Measurements from ENCODE around the gene ARHGAP22.
A peak's percentile ranks its signal among the peaks of the same experiment; 100 is the strongest.

ARHGAP22 gene

DNA sequence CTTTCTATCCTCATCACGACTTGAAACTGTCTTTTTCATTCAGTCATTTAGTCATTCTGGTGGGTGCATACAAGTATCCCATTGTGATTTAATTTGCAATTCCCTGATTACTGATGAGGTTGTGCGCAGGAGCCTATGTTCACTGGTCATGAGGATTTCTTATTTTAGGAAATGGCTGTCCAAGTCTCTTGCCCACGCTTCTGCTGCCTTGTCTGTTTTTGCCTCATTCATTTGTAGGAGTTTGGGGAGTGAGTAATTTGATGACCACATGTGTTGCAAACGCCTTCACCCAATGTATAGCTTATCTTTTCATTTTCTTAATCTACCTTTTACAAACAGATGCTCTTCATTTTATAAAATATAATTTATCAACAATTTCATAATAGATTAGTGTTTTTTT, 127.3 kb downstream of the ARHGAP22 start:
- Histone ChIP-seq H4K91ac (ENCODE audit: low read length) (no peak overlapping the region), H2BK120ac (ENCODE audit: low read depth, low read length) (no peak overlapping the region), H2AK5ac (ENCODE audit: low read length, severe bottlenecking) (no peak overlapping the region), H3K4me1 (ENCODE audit: control insufficient read depth, insufficient read depth, low read depth, low read length) (peaks cover 2% of the 10 kb centered on the region), H2BK15ac (ENCODE audit: low read depth, poor library complexity, severe bottlenecking) (no peak overlapping the region), H3K4me3 (ENCODE audit: insufficient read depth in 1 of 2, low read depth in 1 of 2, low read length in 2 of 2) (no peak overlapping the region), H3K27ac (ENCODE audit: low read length, poor library complexity, severe bottlenecking) (no peak overlapping the region), H2BK5ac (ENCODE audit: low read depth, low read length, poor library complexity, severe bottlenecking) (no peak overlapping the region), H3K79me1 (replicated peaks; ENCODE audit: low read length, poor library complexity, severe bottlenecking) (peaks cover 4% of the 10 kb centered on the region), H2AFZ (ENCODE audit: low read depth, low read length) (no peak overlapping the region), H3K4ac (ENCODE audit: low read depth in 1 of 2, low read length in 2 of 2) (no peak overlapping the region), H3K36me3 (ENCODE audit: control insufficient read depth in 1 of 2, insufficient read depth in 2 of 2, low read depth in 1 of 2, low read length in 2 of 2) (peaks cover 7 to 71% of the 10 kb centered on the region in 2 experiments), H3K23ac (ENCODE audit: low read length in 2 of 2) (no peak overlapping the region), H3K9me3 (ENCODE audit: control insufficient read depth, low read length) (no peaks in the 10 kb centered on the region), H3K18ac (ENCODE audit: low read depth in 1 of 2, low read length in 2 of 2) (no peak overlapping the region), H3K14ac (ENCODE audit: low read length in 2 of 2) (no peak overlapping the region), H3K4me2 (ENCODE audit: low read length, poor library complexity, severe bottlenecking) (no peak overlapping the region), H2BK12ac (ENCODE audit: low read length in 2 of 2) (no peak overlapping the region), H3K9ac (ENCODE audit: low read length) (no peak overlapping the region), H3K27me3 (ENCODE audit: control insufficient read depth in 1 of 2, insufficient read depth in 1 of 2, low read length in 2 of 2) (no peaks in the 10 kb centered on the region), H4K8ac (ENCODE audit: low read length) (no peak overlapping the region)
- no peak for DNase-seq
- whole genome bisulfite sequencing, result 89% methylated on average over 3 of the region's 4 CpGs

DNA sequence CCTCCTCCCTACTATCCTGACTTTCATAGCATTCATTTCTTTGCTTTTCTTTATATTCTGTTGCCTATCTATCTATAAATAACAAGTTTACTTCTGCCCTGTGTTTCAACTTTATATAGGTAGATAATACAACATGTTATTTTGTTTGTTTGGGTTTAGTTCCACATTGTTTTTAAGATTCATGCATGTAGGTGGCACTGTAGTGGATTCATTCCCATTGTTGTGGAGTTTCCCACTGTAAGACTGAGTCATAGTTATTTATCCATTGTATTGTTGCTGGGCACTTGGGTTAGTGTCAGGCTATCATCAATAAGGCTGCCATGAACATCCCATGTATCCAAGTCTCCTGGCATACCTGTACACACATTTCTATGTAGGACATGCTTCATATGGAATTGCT, 127.7 kb downstream of the ARHGAP22 start:
- no peak overlapping the region for H4K8ac ChIP-seq (ENCODE audit: low read length)
- no peak overlapping the region for H3K18ac ChIP-seq (ENCODE audit: low read depth in 1 of 2, low read length in 2 of 2)
- H3K4ac ChIP-seq (ENCODE audit: low read depth in 1 of 2, low read length in 2 of 2), result no peak overlapping the region
- no peaks in the 10 kb centered on the region for H3K9me3 ChIP-seq (ENCODE audit: control insufficient read depth, low read length)
- no peak overlapping the region for H3K4me3 ChIP-seq (ENCODE audit: insufficient read depth in 1 of 2, low read depth in 1 of 2, low read length in 2 of 2)
- no peak overlapping the region for H3K4me2 ChIP-seq (ENCODE audit: low read length, poor library complexity, severe bottlenecking)
- H2BK120ac ChIP-seq (ENCODE audit: low read depth, low read length), result no peak overlapping the region
- peaks cover 7 to 69% of the 10 kb centered on the region in 2 experiments for H3K36me3 ChIP-seq (ENCODE audit: control insufficient read depth in 1 of 2, insufficient read depth in 2 of 2, low read depth in 1 of 2, low read length in 2 of 2)
- no peak overlapping the region for H3K23ac ChIP-seq (ENCODE audit: low read length in 2 of 2)
- H2BK12ac ChIP-seq (ENCODE audit: low read length in 2 of 2), result no peak overlapping the region
- H3K4me1 ChIP-seq (ENCODE audit: control insufficient read depth, insufficient read depth, low read depth, low read length), result peaks cover 2% of the 10 kb centered on the region
- no peak overlapping the region for H3K9ac ChIP-seq (ENCODE audit: low read length)
- H3K27ac ChIP-seq (ENCODE audit: low read length, poor library complexity, severe bottlenecking), result no peak overlapping the region
- DNase-seq, result no peak
- H2AFZ ChIP-seq (ENCODE audit: low read depth, low read length), result no peak overlapping the region
- H2BK15ac ChIP-seq (ENCODE audit: low read depth, poor library complexity, severe bottlenecking), result no peak overlapping the region
- no peak overlapping the region for H2BK5ac ChIP-seq (ENCODE audit: low read depth, low read length, poor library complexity, severe bottlenecking)
- no peak overlapping the region for H3K14ac ChIP-seq (ENCODE audit: low read length in 2 of 2)
- H3K79me1 ChIP-seq (replicated peaks; ENCODE audit: low read length, poor library complexity, severe bottlenecking), result peaks cover 4% of the 10 kb centered on the region
- no peaks in the 10 kb centered on the region for H3K27me3 ChIP-seq (ENCODE audit: control insufficient read depth in 1 of 2, insufficient read depth in 1 of 2, low read length in 2 of 2)
- no peak overlapping the region for H4K91ac ChIP-seq (ENCODE audit: low read length)
- no peak overlapping the region for H2AK5ac ChIP-seq (ENCODE audit: low read length, severe bottlenecking)

DNA sequence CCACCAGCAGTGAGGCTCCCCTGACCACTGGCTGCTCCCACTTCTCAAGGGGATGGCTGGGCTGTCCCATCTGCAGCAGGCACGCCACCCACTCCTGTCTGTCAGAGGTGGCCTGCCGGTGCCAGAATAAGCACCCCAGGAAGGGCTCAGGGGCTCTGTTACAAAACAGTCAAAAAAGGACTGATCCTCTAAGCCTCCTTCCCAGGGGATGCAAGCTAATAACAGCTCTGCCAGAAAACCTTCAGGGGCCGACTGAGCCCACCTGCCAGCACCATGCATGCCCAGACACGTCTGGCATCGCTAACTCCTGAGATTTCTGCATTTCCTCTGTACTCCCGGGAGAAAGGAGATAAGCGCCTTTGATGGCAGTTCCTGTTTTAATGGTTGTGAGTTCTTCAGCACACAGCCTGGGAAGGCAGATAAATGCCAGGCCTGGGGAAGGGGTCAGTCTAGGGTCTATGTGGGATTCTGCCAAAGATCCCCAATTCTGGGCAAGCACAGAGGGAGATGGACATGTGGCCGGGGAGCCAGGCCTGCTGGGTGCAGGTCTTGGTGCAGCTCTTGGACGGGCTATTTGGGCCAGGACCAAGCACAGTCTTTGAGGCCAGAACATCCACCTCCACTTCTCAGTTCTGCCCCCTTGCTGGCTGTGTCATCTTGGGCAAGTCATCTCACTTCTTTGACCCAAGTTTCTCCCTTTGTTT, 128.4 kb downstream of the ARHGAP22 start:
- Histone ChIP-seq H3K27me3 (ENCODE audit: control insufficient read depth in 1 of 2, insufficient read depth in 1 of 2, low read length in 2 of 2) (no peaks in the 10 kb centered on the region), H3K79me1 (replicated peaks; ENCODE audit: low read length, poor library complexity, severe bottlenecking) (peaks cover 4% of the 10 kb centered on the region)
- WGBS, result 61% methylated on average over 9 of the region's 9 CpGs

DNA sequence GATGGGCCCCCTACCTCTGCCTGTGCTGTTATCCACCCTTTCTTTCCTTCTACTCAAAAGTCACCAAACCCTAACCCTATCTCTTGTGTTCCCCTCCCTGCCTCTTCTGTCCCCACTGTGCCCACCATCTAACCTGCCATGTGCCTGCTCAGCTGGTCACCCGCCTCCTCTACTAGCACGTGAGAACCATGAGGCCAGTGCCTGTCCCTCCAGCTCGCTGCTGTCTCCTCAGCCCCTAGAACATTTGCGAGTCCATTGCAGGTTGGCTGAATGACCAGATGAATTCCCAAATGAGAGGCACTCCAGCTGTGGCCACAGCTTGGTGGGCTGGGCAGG, 129.0 kb downstream of the ARHGAP22 start:
- Histone ChIP-seq H3K36me3 (ENCODE audit: control insufficient read depth in 1 of 2, insufficient read depth in 2 of 2, low read depth in 1 of 2, low read length in 2 of 2) (peaks cover 7 to 71% of the 10 kb centered on the region in 2 experiments), H3K27ac (ENCODE audit: low read length, poor library complexity, severe bottlenecking) (no peak overlapping the region), H4K8ac (ENCODE audit: low read length) (peak overlapping the region; percentile 88), H3K4me1 (ENCODE audit: control insufficient read depth, insufficient read depth, low read depth, low read length) (peaks cover 7% of the 10 kb centered on the region), H2BK5ac (ENCODE audit: low read depth, low read length, poor library complexity, severe bottlenecking) (no peak overlapping the region), H2BK120ac (ENCODE audit: low read depth, low read length) (peak overlapping the region; percentile 71), H3K14ac (ENCODE audit: low read length in 2 of 2) (no peak overlapping the region), H2AK5ac (ENCODE audit: low read length, severe bottlenecking) (no peak overlapping the region), H2BK15ac (ENCODE audit: low read depth, poor library complexity, severe bottlenecking) (no peak overlapping the region), H2BK12ac (ENCODE audit: low read length in 2 of 2) (no peak overlapping the region), H2AFZ (ENCODE audit: low read depth, low read length) (no peak overlapping the region), H3K4ac (ENCODE audit: low read depth in 1 of 2, low read length in 2 of 2) (peak overlapping the region in 1 of 2 experiments; percentile 66), H3K79me1 (replicated peaks; ENCODE audit: low read length, poor library complexity, severe bottlenecking) (peaks cover 4% of the 10 kb centered on the region), H3K23ac (ENCODE audit: low read length in 2 of 2) (no peak overlapping the region), H3K9me3 (ENCODE audit: control insufficient read depth, low read length) (no peaks in the 10 kb centered on the region), H3K4me3 (ENCODE audit: insufficient read depth in 1 of 2, low read depth in 1 of 2, low read length in 2 of 2) (no peak overlapping the region), H3K27me3 (ENCODE audit: control insufficient read depth in 1 of 2, insufficient read depth in 1 of 2, low read length in 2 of 2) (no peaks in the 10 kb centered on the region), H3K18ac (ENCODE audit: low read depth in 1 of 2, low read length in 2 of 2) (peak overlapping the region; percentile 30 to 55), H4K91ac (ENCODE audit: low read length) (peak overlapping the region; percentile 92), H3K4me2 (ENCODE audit: low read length, poor library complexity, severe bottlenecking) (no peak overlapping the region), H3K9ac (ENCODE audit: low read length) (no peak overlapping the region)
- no peak for DNase-seq
- whole genome bisulfite sequencing, result 90% methylated on average over 4 of the region's 4 CpGs

More for the DNA sequence above, 128.4 kb downstream of the ARHGAP22 start:
- Histone ChIP-seq H2BK120ac (ENCODE audit: low read depth, low read length) (peak overlapping the region; percentile 71), H3K4me1 (ENCODE audit: control insufficient read depth, insufficient read depth, low read depth, low read length) (peaks cover 3% of the 10 kb centered on the region), H4K8ac (ENCODE audit: low read length) (peak overlapping the region; percentile 88), H3K23ac (ENCODE audit: low read length in 2 of 2) (no peak overlapping the region), H3K27ac (ENCODE audit: low read length, poor library complexity, severe bottlenecking) (no peak overlapping the region), H2BK15ac (ENCODE audit: low read depth, poor library complexity, severe bottlenecking) (no peak overlapping the region), H2BK12ac (ENCODE audit: low read length in 2 of 2) (no peak overlapping the region), H2AK5ac (ENCODE audit: low read length, severe bottlenecking) (no peak overlapping the region), H4K91ac (ENCODE audit: low read length) (peak overlapping the region; percentile 92), H3K36me3 (ENCODE audit: control insufficient read depth in 1 of 2, insufficient read depth in 2 of 2, low read depth in 1 of 2, low read length in 2 of 2) (peaks cover 7 to 70% of the 10 kb centered on the region in 2 experiments), H3K4me2 (ENCODE audit: low read length, poor library complexity, severe bottlenecking) (no peak overlapping the region), H3K14ac (ENCODE audit: low read length in 2 of 2) (no peak overlapping the region), H3K18ac (ENCODE audit: low read depth in 1 of 2, low read length in 2 of 2) (peak overlapping the region; percentile 30 to 55), H2AFZ (ENCODE audit: low read depth, low read length) (no peak overlapping the region), H3K4me3 (ENCODE audit: insufficient read depth in 1 of 2, low read depth in 1 of 2, low read length in 2 of 2) (no peak overlapping the region), H2BK5ac (ENCODE audit: low read depth, low read length, poor library complexity, severe bottlenecking) (no peak overlapping the region), H3K9me3 (ENCODE audit: control insufficient read depth, low read length) (no peaks in the 10 kb centered on the region), H3K4ac (ENCODE audit: low read depth in 1 of 2, low read length in 2 of 2) (peak overlapping the region in 1 of 2 experiments; percentile 66), H3K9ac (ENCODE audit: low read length) (no peak overlapping the region)
- DNase-seq, result no peak

All from mesenchymal stem cell (in vitro differentiated cells and primary cell).